GM18520 (cell line): ENCODE results near the gene ELK3.
"Not testable (repeated sequence)": the region's sequence is repeated elsewhere in the genome, so short reads cannot be mapped to it uniquely, and the experiment has no call there.

Experiments
- ATAC-seq: cut with Tn5 transposase; IDR thresholded peaks from one replicate; pipeline ENCODE4 v1.9.1; 2021; ENCODE audit not compliant: unreplicated experiment

ELK3 gene

DNA sequence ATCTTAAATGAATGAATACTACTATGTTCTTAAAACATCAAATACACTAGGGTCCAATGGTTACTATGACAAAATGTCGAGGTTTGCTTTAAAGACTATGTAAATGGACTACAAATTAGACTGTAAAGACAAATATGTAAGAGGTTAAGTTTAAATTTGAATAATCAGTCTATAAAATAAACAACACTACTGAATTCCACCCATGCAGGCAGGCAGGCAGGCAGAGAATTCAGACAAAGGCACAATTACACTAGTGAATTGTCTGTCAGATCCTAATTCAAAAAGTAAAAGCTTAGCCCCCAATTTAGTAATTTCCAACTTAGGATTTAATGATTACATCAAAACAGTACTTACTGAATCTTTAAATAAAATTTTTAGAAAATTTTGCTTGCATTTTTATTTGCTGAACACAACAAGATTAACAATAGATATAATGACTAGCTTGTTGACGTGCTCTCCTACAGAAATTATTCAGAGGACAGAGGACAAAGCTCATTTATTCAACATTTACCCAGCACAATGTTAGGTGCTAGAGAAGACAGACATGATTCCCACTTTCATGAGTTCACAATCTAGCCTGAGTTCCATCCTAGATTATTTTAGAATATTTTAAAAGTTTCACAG lies 108.6 kb downstream of the ELK3 start:
- ATAC-seq: no peak

GRCh38 chr12:96303653-96304052 lies 109.5 kb downstream of the ELK3 start:
- ATAC-seq: no peak

- no peak for ATAC-seq
These were observed 111.5 kb downstream of the ELK3 start for GRCh38 chr12:96305665-96306064.

- no peak for ATAC-seq
These were observed 114.7 kb downstream of the ELK3 start for GRCh38 chr12:96308881-96309280.

GRCh38 chr12:96310067-96310466 lies 115.9 kb downstream of the ELK3 start:
- ATAC-seq: no peak

DNA sequence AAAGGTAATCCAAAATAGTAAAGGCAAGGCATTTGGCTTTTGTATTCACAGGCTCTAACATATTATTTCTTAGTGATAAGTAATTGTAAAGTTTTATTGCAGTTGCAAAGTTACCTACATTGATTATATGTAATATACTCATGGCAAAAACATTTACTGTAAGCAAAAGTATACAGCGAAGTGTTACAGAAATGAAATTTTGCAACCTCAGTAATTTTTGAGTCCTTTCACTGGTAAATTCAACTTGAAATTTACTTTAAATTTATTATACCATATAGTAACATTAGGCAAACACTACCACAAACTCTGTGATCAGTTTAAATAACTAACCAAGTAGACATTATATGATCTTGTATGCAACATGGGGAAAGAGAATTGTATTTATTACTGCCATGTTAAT lies 117.0 kb downstream of the ELK3 start:
- no peak for ATAC-seq

GRCh38 chr12:96313606-96314005 lies 119.4 kb downstream of the ELK3 start:
- no peak for ATAC-seq

DNA sequence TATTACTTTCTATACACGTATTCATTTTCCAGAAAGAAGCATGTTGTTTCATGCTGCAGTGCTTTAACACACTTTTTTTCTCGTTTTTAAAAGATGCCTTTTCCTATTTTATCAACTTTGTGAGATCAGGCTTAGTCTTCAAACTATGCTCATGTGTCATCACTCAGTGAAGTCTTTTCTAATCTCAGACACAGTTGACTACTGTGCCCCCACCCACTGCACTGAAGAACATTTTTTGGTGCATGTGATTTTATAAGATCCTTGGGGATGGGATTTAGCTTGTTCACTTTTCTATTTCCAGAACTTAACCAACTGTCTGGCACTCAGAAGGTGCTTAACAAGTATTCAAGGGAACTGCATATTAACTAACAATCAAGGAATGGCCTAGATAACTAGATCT lies 120.5 kb downstream of the ELK3 start:
- ATAC-seq: no peak

DNA sequence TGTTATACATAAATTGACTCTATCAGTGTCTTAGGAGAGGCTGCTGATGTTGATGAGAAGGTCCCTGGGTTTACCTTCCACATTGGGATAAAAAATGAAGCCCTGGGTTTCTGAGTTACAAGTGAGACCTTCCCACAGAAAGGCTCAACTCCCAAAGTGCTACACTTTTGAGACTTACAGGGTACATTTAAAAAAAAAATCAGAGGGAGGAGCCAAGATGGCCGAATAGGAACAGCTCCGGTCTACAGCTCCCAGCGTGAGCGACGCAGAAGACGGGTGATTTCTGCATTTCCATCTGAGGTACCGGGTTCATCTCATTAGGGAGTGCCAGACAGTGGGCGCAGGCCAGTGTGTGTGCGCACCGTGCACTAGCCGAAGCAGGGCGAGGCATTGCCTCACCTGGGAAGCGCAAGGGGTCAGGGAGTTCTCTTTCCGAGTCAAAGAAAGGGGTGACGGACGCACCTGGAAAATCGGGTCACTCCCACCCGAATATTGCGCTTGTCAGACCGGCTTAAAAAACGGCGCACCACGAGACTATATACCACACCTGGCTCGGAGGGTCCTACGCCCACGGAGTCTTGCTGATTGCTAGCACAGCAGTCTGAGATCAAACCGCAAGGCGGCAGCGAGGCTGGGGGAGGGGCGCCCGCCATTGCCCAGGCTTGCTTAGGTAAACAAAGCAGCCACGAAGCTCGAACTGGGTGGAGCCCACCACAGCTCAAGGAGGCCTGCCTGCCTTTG lies 121.7 kb downstream of the ELK3 start:
- ATAC-seq: not testable (repeated sequence)

DNA sequence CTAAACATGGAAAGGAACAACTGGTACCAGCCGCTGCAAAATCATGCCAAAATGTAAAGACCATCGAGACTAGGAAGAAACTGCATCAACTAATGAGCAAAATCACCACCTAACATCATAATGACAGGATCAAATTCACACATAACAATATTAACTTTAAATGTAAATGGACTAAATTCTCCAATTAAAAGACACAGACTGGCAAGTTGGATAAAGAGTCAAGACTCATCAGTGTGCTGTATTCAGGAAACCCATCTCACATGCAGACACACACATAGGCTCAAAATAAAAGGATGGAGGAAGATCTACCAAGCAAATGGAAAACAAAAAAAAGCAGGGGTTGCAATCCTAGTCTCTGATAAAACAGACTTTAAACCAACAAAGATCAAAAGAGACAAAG lies 123.6 kb downstream of the ELK3 start:
- not testable (repeated sequence) for ATAC-seq
